CD4-positive, alpha-beta T cell (primary cell): ENCODE results near the gene PTTG1IP. TPM values are rescaled to one million over a fixed set of nuclear protein-coding genes. Genes with fewer than 3 reads are reported as not detected.

Experiments
- ATAC-seq: fragments of 200-7000 bp; cut with Tn5 transposase; one replicate; pipeline ENCODE4 v1.10.0; 2022; ENCODE audit warnings: mild to moderate bottlenecking; ENCODE audit not compliant: poor library complexity
- CTCF ChIA-PET: fragments of 350-600 bp; sonication (Branson Sonifier 250); formaldehyde crosslinking; loops from one replicate; lab custom pipeline; 2021; ENCODE audit warnings: antibody characterized with exemption, inconsistent platforms; lab: Charles Lee
- POLR2A ChIA-PET: fragments of 350-600 bp; sonication (Branson Sonifier 250); formaldehyde crosslinking; loops from one replicate; lab custom pipeline; 2021; ENCODE audit warnings: antibody characterized with exemption, inconsistent platforms; lab: Charles Lee
- DNase-seq, 14 experiments: peaks; one replicate each; pipeline ENCODE4 v3.0.0-alpha.2; 2013 to 2020; ENCODE audit warnings: mixed read lengths in 2 of 14
- H3K27ac ChIP-seq, 2 donors: one replicate each; pipeline versions ENCODE4 v1.5.1 to v1.7.0; 2013; ENCODE audit warnings: low read length in 2 of 2, low read depth in 1 of 2, mild to moderate bottlenecking in 1 of 2
- H3K27me3 ChIP-seq, 2 experiments: 1 replicate in 1 of 2; 2 replicates in 1 of 2; pipeline versions ENCODE4 v1.6.1 to v1.7.0; 2013; ENCODE audit warnings: low read length in 2 of 2, control low read depth in 1 of 2, mild to moderate bottlenecking in 1 of 2, moderate library complexity in 1 of 2; ENCODE audit not compliant: insufficient read depth in 2 of 2, control insufficient read depth in 1 of 2
- H3K36me3 ChIP-seq: one replicate; pipeline ENCODE4 v1.6.1; 2013; ENCODE audit warnings: low read length, control low read depth; ENCODE audit not compliant: insufficient read depth
- H3K4me1 ChIP-seq: one replicate; pipeline ENCODE4 v1.6.1; 2013; ENCODE audit warnings: low read length, control low read depth; ENCODE audit not compliant: insufficient read depth
- H3K4me3 ChIP-seq: one replicate; pipeline ENCODE4 v1.5.1; 2013; ENCODE audit warnings: mild to moderate bottlenecking, low read length, moderate library complexity
- H3K9me3 ChIP-seq, 2 experiments: 1 replicate in 1 of 2; 2 replicates in 1 of 2; pipeline versions ENCODE4 v1.6.1 to v1.7.0; 2013; ENCODE audit warnings: low read length in 2 of 2, mild to moderate bottlenecking in 2 of 2, control low read depth in 1 of 2, moderate library complexity in 1 of 2; ENCODE audit not compliant: control insufficient read depth in 1 of 2, insufficient read depth in 1 of 2
- H3K27ac Mint-ChIP-seq: one replicate; pipeline ENCODE4 v1.8.0; 2020; ENCODE audit warnings: mixed read lengths
- H3K27me3 Mint-ChIP-seq: one replicate; pipeline ENCODE4 v1.8.0; 2021; ENCODE audit warnings: mixed read lengths
- H3K36me3 Mint-ChIP-seq: one replicate; pipeline ENCODE4 v1.8.0; 2021; ENCODE audit warnings: low read depth, mixed read lengths
- H3K4me1 Mint-ChIP-seq: one replicate; pipeline ENCODE4 v1.8.0; 2021; ENCODE audit warnings: low read depth, mixed read lengths
- H3K4me3 Mint-ChIP-seq: one replicate; pipeline ENCODE4 v1.8.0; 2020; ENCODE audit warnings: mild to moderate bottlenecking, mixed read lengths
- H3K9me3 Mint-ChIP-seq: one replicate; pipeline ENCODE4 v1.8.0; 2020; ENCODE audit warnings: mixed read lengths
- intact Hi-C, 2 experiments: fragments of 100-400 bp; cut with DNase I in 1 of 2; cut with micrococcal nuclease in 1 of 2; formaldehyde crosslinking; loops; one replicate each; pipeline versions ENCODE4 v1.15.1 to v1.9.0; 2023 to 2025; cut with DNase I, micrococcal nuclease
- total RNA-seq, 174 experiments: library from RNA in 2 of 174; stranded (reverse) in 2 of 174; gene quantifications; one replicate each; pipeline ENCODE4 v1.2.3 and lab custom pipeline; 2021 to 2026
- TF ChIP-seq, protein P1 (sequence below): fragments of 200-600 bp; IDR thresholded peaks from one replicate; pipeline ENCODE4 v1.8.0; 2022; ENCODE audit warnings: antibody characterized with exemption, mild to moderate bottlenecking

The PTTG1IP gene
- total RNA-seq, 2 experiments from 2014 or later, result 99.0 to 99.5 TPM

- H3K9me3 Mint-ChIP-seq, result no peaks in the 10 kb centered on the region
- CTCF ChIA-PET, result no interaction called here
- POLR2A ChIA-PET, result interaction anchor here (1.2 to 3.8 kb wide), 6 partner anchors 14 to 35 kb away, joined by 4 to 13 read pairs (median 5); no protein-coding TSS in a partner anchor
- Histone ChIP-seq H3K36me3 (peaks cover 91% of the 10 kb centered on the region), H3K27ac (no peak overlapping the region), H3K9me3 (no peaks in the 10 kb centered on the region), H3K4me3 (no peak overlapping the region), H3K27me3 (no peaks in the 10 kb centered on the region), H3K4me1 (peaks cover 24% of the 10 kb centered on the region)
- TF ChIP-seq, protein P1, sequence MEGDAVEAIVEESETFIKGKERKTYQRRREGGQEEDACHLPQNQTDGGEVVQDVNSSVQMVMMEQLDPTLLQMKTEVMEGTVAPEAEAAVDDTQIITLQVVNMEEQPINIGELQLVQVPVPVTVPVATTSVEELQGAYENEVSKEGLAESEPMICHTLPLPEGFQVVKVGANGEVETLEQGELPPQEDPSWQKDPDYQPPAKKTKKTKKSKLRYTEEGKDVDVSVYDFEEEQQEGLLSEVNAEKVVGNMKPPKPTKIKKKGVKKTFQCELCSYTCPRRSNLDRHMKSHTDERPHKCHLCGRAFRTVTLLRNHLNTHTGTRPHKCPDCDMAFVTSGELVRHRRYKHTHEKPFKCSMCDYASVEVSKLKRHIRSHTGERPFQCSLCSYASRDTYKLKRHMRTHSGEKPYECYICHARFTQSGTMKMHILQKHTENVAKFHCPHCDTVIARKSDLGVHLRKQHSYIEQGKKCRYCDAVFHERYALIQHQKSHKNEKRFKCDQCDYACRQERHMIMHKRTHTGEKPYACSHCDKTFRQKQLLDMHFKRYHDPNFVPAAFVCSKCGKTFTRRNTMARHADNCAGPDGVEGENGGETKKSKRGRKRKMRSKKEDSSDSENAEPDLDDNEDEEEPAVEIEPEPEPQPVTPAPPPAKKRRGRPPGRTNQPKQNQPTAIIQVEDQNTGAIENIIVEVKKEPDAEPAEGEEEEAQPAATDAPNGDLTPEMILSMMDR, result no peak
- ATAC-seq (no peak), DNase-seq (peak in 1 of 14 experiments; percentile 42)
- intact Hi-C loops, result no loop called here
- H3K4me3 Mint-ChIP-seq, result no peak overlapping the region
- peaks cover 73% of the 10 kb centered on the region for H3K36me3 Mint-ChIP-seq
- H3K27me3 Mint-ChIP-seq, result no peaks in the 10 kb centered on the region
- H3K27ac Mint-ChIP-seq, result no peak overlapping the region
- peaks cover 13% of the 10 kb centered on the region for H3K4me1 Mint-ChIP-seq
Observed at GRCh38 chr21:44897326-44898010, 24.0 kb upstream of the PTTG1IP start.

DNA sequence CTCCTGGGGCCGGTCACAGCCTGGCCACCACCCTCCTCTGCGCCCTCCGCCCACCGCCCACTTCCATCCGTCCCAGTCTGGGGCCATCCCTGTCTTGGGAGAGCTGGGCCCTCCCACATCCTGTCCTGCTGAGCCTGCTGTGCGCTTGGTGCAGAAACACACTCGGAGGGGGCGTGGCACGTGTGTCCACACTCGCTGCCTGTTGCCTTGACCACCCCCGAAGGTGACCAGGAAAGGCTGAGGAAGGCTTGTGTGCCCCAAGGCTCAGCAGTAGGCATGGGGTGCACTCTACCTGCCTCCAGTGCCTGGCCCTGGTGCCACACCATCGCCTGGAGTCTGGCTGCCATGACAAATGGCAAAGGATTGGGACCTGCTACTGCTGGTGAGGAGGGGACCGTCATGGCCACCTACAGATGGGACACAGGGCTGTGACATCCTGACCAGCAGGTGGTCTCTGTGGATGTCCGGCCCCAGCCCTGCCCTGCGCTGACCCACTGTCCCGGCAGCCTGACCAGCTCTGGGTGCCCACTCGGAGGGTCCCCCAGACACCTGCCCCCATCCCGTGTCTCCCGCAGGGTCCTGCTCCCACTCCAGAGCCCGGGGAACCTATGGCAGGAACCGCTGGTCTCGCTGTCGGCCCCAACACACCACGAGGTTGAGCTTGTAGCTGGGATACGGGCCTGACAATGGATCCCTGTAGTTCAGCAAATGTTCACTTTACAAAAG is 23.2 kb upstream of the PTTG1IP start:
- POLR2A ChIA-PET, result interaction anchor here (0.7 to 3.8 kb wide), 6 partner anchors 15 to 35 kb away, joined by 3 to 13 read pairs (median 5); no protein-coding TSS in a partner anchor
- TF ChIP-seq, protein P1, result no peak
- Histone ChIP-seq H3K9me3 (no peaks in the 10 kb centered on the region), H3K27ac (peak overlapping the region in 1 of 2 donors; percentile 21), H3K4me3 (no peak overlapping the region), H3K36me3 (peaks cover 88% of the 10 kb centered on the region), H3K27me3 (no peaks in the 10 kb centered on the region), H3K4me1 (peaks cover 30% of the 10 kb centered on the region)
- CTCF ChIA-PET, result interaction anchor here (5.3 kb wide), 1 partner anchor 33 kb away, joined by 56 read pairs; no protein-coding TSS in a partner anchor
- Mint-ChIP-seq H3K4me1 (peaks cover 15% of the 10 kb centered on the region), H3K27ac (no peak overlapping the region), H3K4me3 (no peak overlapping the region), H3K27me3 (no peaks in the 10 kb centered on the region), H3K9me3 (no peaks in the 10 kb centered on the region), H3K36me3 (peaks cover 68% of the 10 kb centered on the region)
- ATAC-seq (no peak), DNase-seq (no peak)
- intact Hi-C loops, result no loop called here

- no peak overlapping the region for H3K4me3 ChIP-seq
- peak overlapping the region; percentile 36 for H3K27ac Mint-ChIP-seq
- intact Hi-C loops, result no loop called here
- ChIA-PET POLR2A (interaction anchor here (0.7 to 3.8 kb wide), 5 partner anchors 16 to 36 kb away, joined by 3 to 26 read pairs (median 5); no protein-coding TSS in a partner anchor), CTCF (interaction anchor here (5.3 kb wide), 1 partner anchor 34 kb away, joined by 56 read pairs; no protein-coding TSS in a partner anchor)
- no peak overlapping the region for H3K4me3 Mint-ChIP-seq
- DNase-seq (no peak), ATAC-seq (no peak)
- no peaks in the 10 kb centered on the region for H3K27me3 ChIP-seq
- H3K9me3 ChIP-seq, result no peaks in the 10 kb centered on the region
- no peaks in the 10 kb centered on the region for H3K27me3 Mint-ChIP-seq
- peaks cover 15% of the 10 kb centered on the region for H3K4me1 Mint-ChIP-seq
- peaks cover 37% of the 10 kb centered on the region for H3K4me1 ChIP-seq
- no peak overlapping the region for H3K27ac ChIP-seq
- H3K36me3 Mint-ChIP-seq, result peaks cover 64% of the 10 kb centered on the region
- TF ChIP-seq, protein P1, result no peak
- H3K36me3 ChIP-seq, result peaks cover 88% of the 10 kb centered on the region
- no peaks in the 10 kb centered on the region for H3K9me3 Mint-ChIP-seq
Observed at GRCh38 chr21:44895859-44896258, 22.4 kb upstream of the PTTG1IP start.
